ENCODE data around the gene HOXD8. TPM values are rescaled to one million over a fixed set of nuclear protein-coding genes. Genes with fewer than 3 reads are reported as not detected.

Gene HOXD8
- polyA plus RNA-seq, 1 of the 3 experiments (the other 2 are of a cell fraction) = 6.4 TPM

GRCh38 chr2:176112375-176113302 is 16.9 kb upstream of the HOXD8 start (continued):
- no peak for TF ChIP-seq RXRA (IDR thresholded peaks at IDR 0.05; ENCODE audit: borderline replicate concordance, low read depth)
- no peak for TF ChIP-seq MXI1 (IDR thresholded peaks at IDR 0.05; ENCODE audit: low read depth, low read length)
- no peak for TF ChIP-seq ELF1 (IDR thresholded peaks at IDR 0.05)
- TF ChIP-seq, protein P1, sequence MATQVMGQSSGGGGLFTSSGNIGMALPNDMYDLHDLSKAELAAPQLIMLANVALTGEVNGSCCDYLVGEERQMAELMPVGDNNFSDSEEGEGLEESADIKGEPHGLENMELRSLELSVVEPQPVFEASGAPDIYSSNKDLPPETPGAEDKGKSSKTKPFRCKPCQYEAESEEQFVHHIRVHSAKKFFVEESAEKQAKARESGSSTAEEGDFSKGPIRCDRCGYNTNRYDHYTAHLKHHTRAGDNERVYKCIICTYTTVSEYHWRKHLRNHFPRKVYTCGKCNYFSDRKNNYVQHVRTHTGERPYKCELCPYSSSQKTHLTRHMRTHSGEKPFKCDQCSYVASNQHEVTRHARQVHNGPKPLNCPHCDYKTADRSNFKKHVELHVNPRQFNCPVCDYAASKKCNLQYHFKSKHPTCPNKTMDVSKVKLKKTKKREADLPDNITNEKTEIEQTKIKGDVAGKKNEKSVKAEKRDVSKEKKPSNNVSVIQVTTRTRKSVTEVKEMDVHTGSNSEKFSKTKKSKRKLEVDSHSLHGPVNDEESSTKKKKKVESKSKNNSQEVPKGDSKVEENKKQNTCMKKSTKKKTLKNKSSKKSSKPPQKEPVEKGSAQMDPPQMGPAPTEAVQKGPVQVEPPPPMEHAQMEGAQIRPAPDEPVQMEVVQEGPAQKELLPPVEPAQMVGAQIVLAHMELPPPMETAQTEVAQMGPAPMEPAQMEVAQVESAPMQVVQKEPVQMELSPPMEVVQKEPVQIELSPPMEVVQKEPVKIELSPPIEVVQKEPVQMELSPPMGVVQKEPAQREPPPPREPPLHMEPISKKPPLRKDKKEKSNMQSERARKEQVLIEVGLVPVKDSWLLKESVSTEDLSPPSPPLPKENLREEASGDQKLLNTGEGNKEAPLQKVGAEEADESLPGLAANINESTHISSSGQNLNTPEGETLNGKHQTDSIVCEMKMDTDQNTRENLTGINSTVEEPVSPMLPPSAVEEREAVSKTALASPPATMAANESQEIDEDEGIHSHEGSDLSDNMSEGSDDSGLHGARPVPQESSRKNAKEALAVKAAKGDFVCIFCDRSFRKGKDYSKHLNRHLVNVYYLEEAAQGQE (IDR thresholded peaks at IDR 0.05; ENCODE audit: low read depth, low read length) = no peak

DNA sequence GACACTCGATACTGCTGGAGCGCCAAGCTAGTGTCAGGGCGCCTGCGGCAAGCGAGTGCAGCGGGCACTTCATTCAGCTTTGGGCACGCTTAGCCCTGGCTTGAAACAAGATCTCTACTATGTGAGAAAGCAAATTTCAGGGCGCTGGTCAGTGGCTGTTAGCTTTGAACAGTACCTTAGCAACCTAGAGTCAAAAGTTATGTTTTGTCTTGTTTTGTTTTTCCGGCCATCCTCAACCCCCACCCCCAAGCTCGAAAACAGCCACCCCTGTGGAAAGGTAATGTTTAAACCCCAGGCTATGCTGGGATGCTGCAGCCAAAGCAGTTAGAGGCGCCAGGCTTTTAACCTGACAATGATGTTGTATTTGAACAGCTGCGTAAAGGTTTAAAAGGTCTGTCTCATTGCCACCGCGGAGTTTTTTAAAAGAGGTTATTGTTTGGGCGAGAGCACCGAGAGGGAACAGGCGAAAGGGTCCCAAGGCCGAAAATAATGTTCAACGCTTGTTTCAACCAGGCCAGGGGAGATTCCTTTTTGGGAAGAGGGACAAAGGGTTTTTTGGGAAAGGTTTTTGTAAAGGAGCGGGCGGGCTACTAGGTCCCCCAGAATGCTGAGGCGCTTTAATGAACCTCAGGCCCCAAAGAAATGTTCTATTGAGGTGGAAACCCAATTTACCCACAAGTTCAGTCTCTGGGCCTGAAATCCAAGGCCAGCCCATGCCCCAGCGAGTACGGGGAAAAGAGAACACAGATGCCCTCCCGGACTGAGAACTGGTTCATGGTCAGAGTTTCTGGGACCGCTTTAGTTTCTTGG is 15.2 kb upstream of the HOXD8 start:
- CTCF ChIA-PET = interaction anchor here (0.7 to 17.7 kb wide), 12 partner anchors 9 to 1033 kb away, joined by 3 to 264 read pairs (median 4); partner anchors contain the start of genes HOXD12, HOXD13 and HOXD9
- Histone ChIP-seq H3K4me2 (no peak overlapping the region), H3K9me3 (no peaks in the 10 kb centered on the region), H3K9ac (no peak overlapping the region), H4K20me1 (ENCODE audit: insufficient read depth) (no peaks in the 10 kb centered on the region), H3K36me3 (replicated peaks in 1 of 2; ENCODE audit: control insufficient read depth in 1 of 2, insufficient read depth in 2 of 2, low read length in 1 of 2) (no peaks in the 10 kb centered on the region), H3K4me1 (ENCODE audit: control insufficient read depth in 1 of 2, insufficient read depth in 2 of 2, low read depth in 1 of 2, low read length in 1 of 2) (peaks cover 0 to 10% of the 10 kb centered on the region in 2 experiments; a peak in 2 of 4 replicates), H3K27me3 (ENCODE audit: insufficient read depth) (peaks cover 71% of the 10 kb centered on the region; the same call in 1 of the 2 replicates), H3K9me2 (no peaks in the 10 kb centered on the region), H3K79me2 (ENCODE audit: insufficient read depth) (no peaks in the 10 kb centered on the region), H3K4me3 (ENCODE audit: low read depth in 2 of 2, low read length in 1 of 2) (no peak overlapping the region), H2AFZ (ENCODE audit: low read depth) (no peak overlapping the region), H3K27ac (ENCODE audit: low read depth in 2 of 2, low read length in 1 of 2) (no peak overlapping the region), H3F3A (replicated peaks; ENCODE audit: insufficient read depth) (peaks cover 2% of the 10 kb centered on the region)
- TF ChIP-seq GABPA (IDR thresholded peaks at IDR 0.05; ENCODE audit: low read depth) (no peak), RFX5 (IDR thresholded peaks at IDR 0.05; ENCODE audit: low read length) (no peak)
- TF ChIP-seq, protein P1 (IDR thresholded peaks at IDR 0.05; ENCODE audit: low read depth, low read length) = no peak
- 86% methylated on average over 25 of the region's 26 CpGs for WGBS (ENCODE audit: low lambda C conversion rate)
- POLR2A ChIA-PET = no interaction called here
- no peak for DNase-seq

Measured in SK-N-SH (cell line).